CD4-positive, alpha-beta T cell treated with Interleukin-6 for 4 hours (primary cell): ENCODE results near the gene IGIP.
A peak's percentile ranks its signal among the peaks of the same experiment; 100 is the strongest.
"Not testable (repeated sequence)": the region's sequence is repeated elsewhere in the genome, so short reads cannot be mapped to it uniquely, and the experiment has no call there.

ENCODE experiments used
- DNase-seq: peaks from one replicate; pipeline ENCODE4 v3.0.0-alpha.2; 2020; ENCODE audit warnings: mixed read lengths

IGIP gene

GRCh38 chr5:140142856-140143255 is 17.1 kb downstream of the IGIP start:
- no peak for DNase-seq

DNA sequence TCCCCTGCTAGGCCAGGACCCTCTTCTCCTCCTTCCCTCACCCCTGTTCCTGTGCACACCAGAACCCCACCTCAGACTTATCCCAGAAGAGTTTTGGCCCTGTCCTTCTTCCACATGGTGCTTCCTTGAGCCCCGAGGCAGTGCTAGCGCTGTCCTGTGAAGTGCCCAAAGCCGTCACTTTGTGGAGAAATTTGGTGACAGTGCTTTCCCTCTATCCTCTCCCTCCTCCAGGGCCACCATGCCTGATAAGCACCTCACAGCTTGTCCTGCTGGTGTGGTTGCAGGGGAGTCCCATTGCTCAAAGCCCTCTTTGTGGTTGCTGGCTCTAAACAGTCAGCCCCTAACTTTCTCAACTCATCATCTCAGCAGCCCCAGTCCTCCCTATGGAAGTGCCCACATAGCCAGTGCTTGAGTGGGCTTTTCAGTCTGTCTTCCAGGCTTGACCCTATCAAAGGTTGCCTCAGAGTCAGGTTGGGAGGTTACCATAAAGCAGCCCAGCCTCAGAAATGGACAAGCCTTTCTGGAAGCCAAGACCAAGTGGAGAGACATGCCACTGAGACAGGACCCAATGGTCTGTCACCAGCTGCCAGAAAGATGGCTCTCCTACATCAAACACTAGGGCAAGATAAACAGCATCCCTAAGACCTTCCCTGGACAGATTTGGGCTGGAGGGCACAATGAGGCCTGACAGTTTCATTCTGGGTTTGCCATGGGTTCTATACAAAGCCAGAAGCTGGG is 18.0 kb downstream of the IGIP start:
- no peak for DNase-seq

DNA sequence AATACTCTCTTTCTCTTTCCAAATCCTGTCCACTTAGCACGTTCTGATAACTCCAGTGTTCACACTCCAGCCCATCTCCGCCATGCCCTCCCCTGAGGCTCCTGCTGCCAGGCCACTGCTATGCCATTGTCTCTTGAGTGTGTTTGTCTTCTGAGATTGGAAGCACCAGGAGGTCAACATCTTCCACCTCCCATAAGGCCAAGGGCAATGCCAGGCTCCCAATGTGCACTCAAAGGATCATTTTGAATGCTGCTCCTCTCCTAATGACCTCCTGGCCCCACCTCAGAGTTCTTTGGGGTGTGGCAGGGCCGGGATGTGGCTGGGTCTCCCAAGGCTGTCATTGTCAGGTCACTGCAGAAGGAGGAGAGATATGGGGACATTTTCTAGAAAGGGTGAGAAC is 19.5 kb downstream of the IGIP start:
- DNase-seq = no peak

DNA sequence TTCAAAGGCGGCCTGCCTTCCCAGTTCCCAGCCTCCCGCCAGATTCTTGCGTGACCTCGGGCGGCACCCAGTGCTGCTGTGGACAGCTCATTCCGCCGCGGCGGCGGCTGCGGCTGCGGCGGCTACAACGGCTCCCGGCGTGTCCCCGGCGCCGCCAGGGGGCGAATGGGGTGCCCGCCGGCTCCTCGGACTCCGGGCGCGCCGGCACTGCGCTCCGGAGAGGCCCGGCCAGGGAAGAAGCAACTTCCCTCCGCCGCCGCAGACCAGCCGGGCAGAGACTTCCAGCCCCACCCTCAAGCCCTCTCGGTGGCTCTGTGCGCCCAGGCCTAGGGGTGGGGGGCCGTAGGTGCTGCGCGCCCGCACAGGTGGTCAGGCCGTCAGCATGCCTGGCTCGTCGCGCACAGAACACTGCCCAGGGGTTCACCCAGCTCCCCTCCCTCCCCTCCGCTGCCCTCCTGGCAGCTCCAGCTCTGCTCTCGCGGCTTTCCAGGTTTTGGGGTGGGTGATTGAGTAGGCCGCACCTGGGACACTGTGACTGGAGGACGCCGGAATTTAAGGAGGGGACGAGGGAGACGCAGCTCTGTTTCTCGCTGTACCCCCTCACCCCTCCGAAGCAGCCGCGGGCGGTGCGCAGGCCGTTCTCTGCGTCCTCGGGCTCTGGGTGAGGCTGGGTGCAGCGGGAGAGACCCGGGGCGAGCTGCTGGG is 20.2 kb downstream of the IGIP start:
- peak; percentile 66 for DNase-seq

- no peak for DNase-seq
These were observed 20.7 kb downstream of the IGIP start for GRCh38 chr5:140146523-140146842.

DNA sequence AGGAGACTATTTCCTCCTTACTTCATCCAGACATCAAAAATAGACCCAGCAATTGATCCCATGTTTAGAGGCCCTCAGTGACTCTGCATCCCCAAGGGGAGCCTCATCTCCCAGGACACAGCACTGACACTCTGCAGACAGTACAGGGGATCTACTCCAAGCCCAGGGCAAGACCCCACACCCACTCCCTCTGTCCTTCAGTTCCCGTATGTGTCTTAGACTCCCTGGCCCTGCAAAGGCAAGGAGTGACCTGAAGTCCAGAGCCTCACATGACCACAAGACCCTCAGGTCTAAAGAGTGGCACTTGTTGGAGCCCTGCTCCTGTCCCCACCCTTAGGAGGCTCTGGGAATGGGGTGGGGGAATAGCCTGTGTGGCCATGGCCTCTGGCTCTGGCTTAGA is 21.7 kb downstream of the IGIP start:
- no peak for DNase-seq

DNA sequence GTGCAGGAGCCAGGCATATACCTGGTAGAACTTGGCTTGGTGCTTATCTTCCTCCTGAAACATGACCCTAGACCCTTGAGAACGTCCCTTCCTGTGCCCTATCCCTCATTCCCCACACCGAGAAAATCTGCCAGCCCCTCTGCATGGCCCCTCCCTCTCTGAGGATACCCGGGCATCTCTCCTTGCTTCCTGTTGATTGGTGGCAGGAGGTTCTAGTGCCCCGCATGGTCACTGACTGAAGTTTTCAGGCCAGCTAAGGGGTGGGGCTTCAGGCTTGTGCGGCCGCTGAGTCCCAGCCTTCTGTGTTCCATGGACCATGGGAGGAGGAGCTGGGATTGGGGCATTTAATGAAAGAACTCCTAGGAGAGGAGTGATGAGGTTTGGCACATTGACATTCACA is 22.8 kb downstream of the IGIP start:
- DNase-seq = no peak

GRCh38 chr5:140150201-140150600 is 24.5 kb downstream of the IGIP start:
- no peak for DNase-seq

- DNase-seq = no peak
These were observed 25.6 kb downstream of the IGIP start for GRCh38 chr5:140151144-140152021.

- DNase-seq = no peak
These were observed 26.6 kb downstream of the IGIP start for GRCh38 chr5:140152022-140152999.

DNA sequence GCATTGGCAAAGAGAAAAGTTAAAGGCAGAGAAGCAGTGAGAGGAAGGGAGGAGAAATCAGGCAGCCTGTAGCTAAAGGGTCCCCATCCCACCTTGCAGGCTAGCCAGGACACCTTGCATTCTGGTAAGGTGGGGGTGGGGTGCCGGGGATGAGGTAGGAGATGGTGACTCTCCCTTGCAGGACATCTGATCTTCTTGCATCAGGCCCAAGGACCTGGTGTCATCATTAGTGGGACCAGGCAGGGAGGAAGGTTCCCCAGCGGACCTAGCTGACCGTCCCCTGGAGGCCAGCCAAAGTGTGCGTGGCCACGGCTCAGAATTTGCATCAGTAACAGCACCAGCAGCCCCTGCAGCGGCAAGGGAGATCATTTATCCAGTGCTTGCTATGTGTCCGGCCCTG is 27.5 kb downstream of the IGIP start:
- DNase-seq = no peak

- no peak for DNase-seq
These were observed 28.2 kb downstream of the IGIP start for GRCh38 chr5:140153905-140154304.

GRCh38 chr5:140154710-140155381 is 29.1 kb downstream of the IGIP start:
- not testable (repeated sequence) for DNase-seq

DNA sequence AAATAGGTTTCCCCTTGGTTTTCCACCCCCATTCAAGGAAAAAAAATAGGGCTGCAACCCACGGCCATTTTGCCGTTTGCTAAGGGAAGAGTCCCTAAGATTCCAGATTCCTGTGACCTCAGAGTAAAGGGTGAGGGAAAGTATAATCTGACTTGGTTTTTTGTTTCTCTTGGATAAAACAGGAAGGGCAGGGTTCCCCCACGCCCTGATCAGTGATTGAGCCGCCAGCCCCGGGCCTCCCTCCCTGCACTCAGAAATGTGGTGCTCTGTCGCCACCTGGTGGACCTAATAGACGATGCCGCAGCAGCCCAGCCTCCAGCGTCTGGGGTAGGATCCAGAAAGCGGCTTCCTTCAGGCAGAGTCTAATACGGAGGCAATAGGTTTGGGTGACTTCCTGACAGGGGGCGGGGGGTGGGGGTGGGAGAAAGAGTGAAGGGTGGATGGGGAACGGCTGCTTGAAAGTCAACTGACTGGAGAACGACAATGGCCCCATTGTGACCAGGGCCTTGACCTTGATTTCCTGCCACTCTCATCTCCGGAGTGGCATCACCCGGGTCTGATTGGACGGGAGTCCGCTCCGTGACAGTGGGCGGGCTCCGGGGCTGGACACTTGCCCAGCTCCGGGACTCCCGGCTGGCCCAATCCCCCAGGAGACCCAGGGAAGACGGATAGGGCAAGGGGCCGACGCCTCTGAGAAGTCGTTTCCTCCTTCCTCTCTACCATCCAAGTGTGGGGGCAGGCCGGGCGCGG is 31.5 kb downstream of the IGIP start:
- DNase-seq = peak; percentile 89

DNA sequence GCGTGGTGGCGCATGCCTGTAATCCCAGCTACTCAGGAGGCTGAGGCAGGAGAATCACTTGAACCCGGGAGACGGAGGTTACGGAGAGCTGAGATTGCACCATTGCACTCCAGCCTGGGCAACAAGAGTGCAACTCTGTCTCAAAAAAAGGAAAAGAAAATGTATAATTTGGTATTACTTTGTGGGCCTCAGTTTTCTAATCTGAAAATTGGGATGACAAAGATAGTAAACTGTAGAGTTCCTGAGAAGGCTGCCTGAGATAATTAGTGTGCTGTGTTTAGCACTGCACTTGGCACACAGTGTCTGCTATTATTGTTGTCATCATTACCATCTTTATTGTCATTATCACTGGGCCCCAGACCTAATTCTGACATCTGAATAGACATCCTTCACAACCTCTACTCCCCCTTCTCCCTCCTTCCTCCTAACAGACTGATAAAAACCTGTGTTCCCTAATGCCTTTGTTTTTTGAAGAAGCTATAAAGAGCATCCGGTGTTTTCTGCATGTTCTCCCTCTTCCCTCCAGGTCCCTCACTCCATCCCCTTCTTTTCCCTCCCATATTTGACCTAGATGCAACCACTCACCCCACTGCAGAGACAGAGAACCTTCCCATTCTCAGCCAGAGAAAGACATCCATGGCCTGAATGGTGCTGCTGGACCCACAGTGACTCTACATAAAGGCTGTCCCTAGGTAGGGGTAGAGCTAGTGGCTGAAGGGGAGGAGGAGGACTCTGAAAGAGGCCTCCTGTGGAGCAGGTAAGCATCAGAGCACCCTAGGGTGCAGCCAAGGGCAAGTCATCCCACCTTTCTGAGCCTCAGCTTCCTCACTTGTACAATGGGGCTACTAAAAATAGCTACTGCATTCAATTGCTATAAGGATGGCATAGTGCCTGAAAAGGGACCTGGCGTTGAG is 33.5 kb downstream of the IGIP start:
- no peak for DNase-seq

GRCh38 chr5:140162275-140162674 is 36.5 kb downstream of the IGIP start:
- no peak for DNase-seq

- DNase-seq = no peak
These were observed 37.0 kb downstream of the IGIP start for GRCh38 chr5:140162781-140163180.

DNA sequence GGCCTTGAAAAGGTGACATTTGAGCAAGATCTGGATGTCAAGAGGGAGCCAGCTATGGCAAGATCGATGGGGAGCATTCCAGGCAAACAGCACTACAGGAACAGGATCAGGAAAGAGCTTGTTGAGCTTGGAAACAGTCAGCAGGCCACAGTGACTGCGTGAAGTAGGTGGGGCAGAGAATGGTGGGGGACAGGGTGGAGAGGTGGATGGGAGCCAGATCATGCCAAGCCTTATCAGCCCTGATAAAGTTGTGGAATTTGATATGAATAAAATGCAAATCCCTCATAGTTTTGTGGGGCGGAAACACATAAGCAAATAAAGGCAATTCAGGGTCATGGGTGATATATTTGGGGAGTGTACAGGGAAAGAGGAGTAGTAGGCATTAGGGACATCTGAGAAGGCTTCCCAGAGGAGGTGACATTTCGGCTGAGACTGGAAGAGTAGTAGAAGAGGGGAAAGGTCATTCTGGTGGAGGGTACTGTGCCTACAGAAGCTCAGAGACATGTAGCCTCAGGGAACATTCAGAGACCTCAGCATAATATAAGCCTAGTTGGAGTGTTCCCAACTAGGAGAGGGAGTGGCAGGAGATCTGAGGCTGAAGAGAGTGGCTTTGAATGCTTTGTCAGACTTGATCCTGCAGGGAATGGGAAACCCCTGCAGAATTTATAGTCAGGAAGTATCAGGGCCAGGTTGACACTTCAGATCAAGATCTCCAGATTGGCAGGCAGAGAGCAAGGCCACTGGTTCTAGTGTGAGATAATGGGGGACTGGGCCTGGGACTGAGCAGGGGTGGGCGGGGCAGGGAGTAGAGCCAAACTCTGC is 39.6 kb downstream of the IGIP start:
- DNase-seq = no peak

DNA sequence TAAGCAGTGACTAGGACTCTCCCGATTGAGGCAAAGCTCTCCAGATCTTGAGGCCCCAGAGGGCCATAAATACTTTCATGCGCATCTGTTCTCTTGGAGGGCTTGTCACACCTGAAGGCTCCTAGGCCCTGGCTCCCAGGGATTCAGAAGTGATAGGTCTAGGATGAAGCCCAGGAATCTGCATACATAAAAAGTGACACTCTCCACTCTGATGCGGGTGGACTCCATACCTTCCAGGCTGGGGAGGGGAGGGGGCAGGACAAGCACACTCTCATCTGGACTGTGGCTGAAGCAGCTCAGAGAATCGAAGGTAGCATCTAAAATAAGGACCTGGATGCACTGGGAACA is 40.2 kb downstream of the IGIP start:
- DNase-seq = no peak
